Mesenchymal stem cell (in vitro differentiated cells and primary cell): ENCODE data around the gene SLC9C2.
"Not testable (repeated sequence)": the region's sequence is repeated elsewhere in the genome, so short reads cannot be mapped to it uniquely, and the experiment has no call there.

Experiments
- DNase-seq: peaks from one replicate; pipeline ENCODE4 v3.0.0-alpha.2; 2013
- H2AFZ ChIP-seq: one replicate; pipeline ENCODE4 v1.6.1; 2013; ENCODE audit warnings: low read depth, mild to moderate bottlenecking, control low read depth, inconsistent platforms, low read length, moderate library complexity
- H2AK5ac ChIP-seq: 2 replicates; pipeline ENCODE4 v1.6.1; 2013; ENCODE audit warnings: low read length, moderate library complexity, mild to moderate bottlenecking, inconsistent platforms; ENCODE audit not compliant: severe bottlenecking
- H2BK120ac ChIP-seq: one replicate; pipeline ENCODE4 v1.6.1; 2013; ENCODE audit warnings: low read depth, mild to moderate bottlenecking, inconsistent platforms, low read length, moderate library complexity
- H2BK12ac ChIP-seq, 2 experiments: one replicate each; pipeline ENCODE4 v1.6.1; 2013; ENCODE audit warnings: inconsistent platforms in 2 of 2, low read length in 2 of 2, mild to moderate bottlenecking in 2 of 2, moderate library complexity in 2 of 2, control low read depth in 1 of 2
- H2BK15ac ChIP-seq: one replicate; pipeline ENCODE4 v1.6.1; 2013; ENCODE audit warnings: mild to moderate bottlenecking, low read depth, inconsistent platforms; ENCODE audit not compliant: poor library complexity, severe bottlenecking
- H2BK5ac ChIP-seq: 2 replicates; pipeline ENCODE4 v1.6.1; 2013; ENCODE audit warnings: low read depth, mild to moderate bottlenecking, low read length, control low read depth, inconsistent platforms; ENCODE audit not compliant: poor library complexity, severe bottlenecking
- H3K14ac ChIP-seq, 2 experiments: one replicate each; pipeline ENCODE4 v1.6.1; 2013; ENCODE audit warnings: inconsistent platforms in 2 of 2, low read length in 2 of 2, control low read depth in 1 of 2, mild to moderate bottlenecking in 1 of 2, moderate library complexity in 1 of 2
- H3K18ac ChIP-seq, 2 experiments: one replicate each; pipeline ENCODE4 v1.6.1; 2013; ENCODE audit warnings: inconsistent platforms in 2 of 2, low read length in 2 of 2, control low read depth in 1 of 2, low read depth in 1 of 2, mild to moderate bottlenecking in 1 of 2
- H3K23ac ChIP-seq, 2 experiments: one replicate each; pipeline ENCODE4 v1.6.1; 2013; ENCODE audit warnings: inconsistent platforms in 2 of 2, low read length in 2 of 2, mild to moderate bottlenecking in 2 of 2, moderate library complexity in 2 of 2, control low read depth in 1 of 2
- H3K27ac ChIP-seq: 2 replicates; pipeline ENCODE4 v1.5.1; 2013; ENCODE audit warnings: mild to moderate bottlenecking, moderate library complexity, low read length, control low read depth, inconsistent platforms; ENCODE audit not compliant: poor library complexity, severe bottlenecking
- H3K27me3 ChIP-seq, 2 experiments: 2 replicates each; pipeline versions ENCODE4 v1.6.1 to v1.7.0; 2013; ENCODE audit warnings: low read length in 2 of 2, mild to moderate bottlenecking in 2 of 2, moderate library complexity in 2 of 2, control low read depth in 1 of 2, inconsistent platforms in 1 of 2; ENCODE audit not compliant: control insufficient read depth in 1 of 2, insufficient read depth in 1 of 2
- H3K36me3 ChIP-seq, 2 experiments: 2 replicates each; pipeline versions ENCODE4 v1.6.1 to v1.7.0; 2013; ENCODE audit warnings: low read length in 2 of 2, control low read depth in 1 of 2, inconsistent platforms in 1 of 2, low read depth in 1 of 2, mild to moderate bottlenecking in 1 of 2; ENCODE audit not compliant: insufficient read depth in 2 of 2, control insufficient read depth in 1 of 2
- H3K4ac ChIP-seq, 2 experiments: one replicate each; pipeline ENCODE4 v1.6.1; 2013; ENCODE audit warnings: inconsistent platforms in 2 of 2, low read length in 2 of 2, mild to moderate bottlenecking in 2 of 2, moderate library complexity in 2 of 2, control low read depth in 1 of 2, low read depth in 1 of 2
- H3K4me1 ChIP-seq: 2 replicates; pipeline ENCODE4 v1.6.1; 2013; ENCODE audit warnings: low read depth, low read length, control low read depth; ENCODE audit not compliant: control insufficient read depth, insufficient read depth
- H3K4me2 ChIP-seq: 2 replicates; pipeline ENCODE4 v1.6.1; 2013; ENCODE audit warnings: low read length, mild to moderate bottlenecking, inconsistent platforms; ENCODE audit not compliant: poor library complexity, severe bottlenecking
- H3K4me3 ChIP-seq, 2 experiments: 2 replicates each; pipeline versions ENCODE4 v1.5.1 to v1.7.0; 2013; ENCODE audit warnings: low read length in 2 of 2, mild to moderate bottlenecking in 2 of 2, control low read depth in 1 of 2, low read depth in 1 of 2; ENCODE audit not compliant: insufficient read depth in 1 of 2
- H3K79me1 ChIP-seq: replicated peaks from 2 replicates; pipeline ENCODE4 v1.6.1; 2013; ENCODE audit warnings: mild to moderate bottlenecking, control low read depth, low read length, inconsistent platforms; ENCODE audit not compliant: poor library complexity, severe bottlenecking
- H3K9ac ChIP-seq: 2 replicates; pipeline ENCODE4 v1.7.0; 2013; ENCODE audit warnings: mild to moderate bottlenecking, low read length, moderate library complexity
- H3K9me3 ChIP-seq: 2 replicates; pipeline ENCODE4 v1.7.0; 2013; ENCODE audit warnings: mild to moderate bottlenecking, low read length; ENCODE audit not compliant: control insufficient read depth
- H4K8ac ChIP-seq: one replicate; pipeline ENCODE4 v1.6.1; 2013; ENCODE audit warnings: inconsistent platforms, mild to moderate bottlenecking, low read length, moderate library complexity
- H4K91ac ChIP-seq: one replicate; pipeline ENCODE4 v1.6.1; 2013; ENCODE audit warnings: mild to moderate bottlenecking, low read length, inconsistent platforms
- WGBS: methylation state at CpG from one replicate; pipeline ENCODE4 v1.1.7; 2013; ENCODE audit warnings: mixed read lengths; 5-methylcytosine and 5-hydroxymethylcytosine counted together

SLC9C2 gene

DNA sequence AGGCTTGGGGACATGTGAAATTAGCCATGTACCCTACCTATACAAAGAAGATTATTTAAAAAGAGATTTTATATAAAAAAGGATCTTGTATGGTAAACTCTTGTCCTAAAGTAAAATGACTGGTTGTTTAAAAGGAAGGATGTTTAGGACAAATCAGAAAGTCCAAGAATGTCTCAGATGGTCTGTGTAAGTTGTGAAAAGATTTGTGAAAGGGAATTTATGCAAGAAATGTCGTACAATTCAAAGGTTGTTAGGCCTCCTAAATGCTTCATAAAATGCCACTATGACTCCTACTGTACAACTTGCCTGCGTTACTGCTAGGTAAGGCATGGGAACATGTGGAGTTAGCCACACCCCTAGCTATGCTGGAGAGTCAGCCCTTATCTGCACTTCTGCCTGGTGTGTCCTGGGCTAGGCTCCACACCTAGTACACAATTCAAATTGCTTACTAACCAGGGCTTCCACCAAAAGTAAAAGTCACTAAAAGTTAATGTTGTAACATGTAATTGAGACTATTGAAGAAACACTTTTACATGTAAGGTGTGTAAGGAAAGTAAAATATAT, 106.0 kb downstream of the SLC9C2 start:
- Histone ChIP-seq H3K27me3 (no peaks in the 10 kb centered on the region), H3K27ac (no peak overlapping the region), H3K4ac (no peak overlapping the region), H3K4me1 (no peaks in the 10 kb centered on the region), H2AK5ac (no peak overlapping the region), H2BK120ac (no peak overlapping the region), H3K9me3 (no peaks in the 10 kb centered on the region), H3K18ac (no peak overlapping the region), H3K4me2 (no peak overlapping the region), H3K9ac (no peak overlapping the region), H3K4me3 (no peak overlapping the region), H2AFZ (no peak overlapping the region), H2BK12ac (no peak overlapping the region), H4K91ac (no peak overlapping the region), H2BK15ac (no peak overlapping the region), H3K23ac (no peak overlapping the region), H4K8ac (no peak overlapping the region), H3K79me1 (no peaks in the 10 kb centered on the region), H2BK5ac (no peak overlapping the region), H3K14ac (no peak overlapping the region), H3K36me3 (no peaks in the 10 kb centered on the region)
- no peak for DNase-seq
- 77% methylated on average over 2 of the region's 2 CpGs for WGBS

GRCh38 chr1:173495609-173496267, 107.1 kb downstream of the SLC9C2 start:
- no peak overlapping the region for H2AFZ ChIP-seq
- WGBS, result 93% methylated on average over 4 of the region's 8 CpGs

DNA sequence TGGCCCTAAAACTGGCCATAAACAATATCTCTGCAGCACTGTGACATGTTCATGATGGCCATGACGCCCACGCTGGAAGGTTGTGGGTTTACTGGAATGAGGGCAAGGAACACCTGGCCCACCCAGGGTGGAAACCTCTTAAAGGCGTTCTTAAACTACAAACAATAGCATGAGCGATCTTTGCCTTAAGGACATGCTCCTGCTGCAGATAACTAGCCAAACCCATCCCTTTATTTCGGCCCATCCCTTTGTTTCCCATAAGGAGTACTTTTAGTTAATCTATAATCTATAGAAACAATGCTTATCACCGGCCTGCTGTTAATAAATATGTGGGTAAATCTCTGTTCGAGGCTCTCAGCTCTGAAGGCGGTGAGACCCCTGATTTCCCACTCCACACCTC, 109.7 kb downstream of the SLC9C2 start:
- not testable (repeated sequence) for H4K91ac ChIP-seq, H3K27ac ChIP-seq, H3K14ac ChIP-seq, H3K9ac ChIP-seq, H2BK120ac ChIP-seq, H2AK5ac ChIP-seq, H3K18ac ChIP-seq, H3K4me3 ChIP-seq, H2BK12ac ChIP-seq, H3K9me3 ChIP-seq, H3K27me3 ChIP-seq, H2BK5ac ChIP-seq, H3K4ac ChIP-seq, DNase-seq, H3K4me2 ChIP-seq, H2BK15ac ChIP-seq, H3K79me1 ChIP-seq, H3K23ac ChIP-seq, H3K4me1 ChIP-seq, H2AFZ ChIP-seq, H4K8ac ChIP-seq
- H3K36me3 ChIP-seq, result peaks cover 5 to 21% of the 10 kb centered on the region in 2 experiments
- 95% methylated on average over 5 of the region's 8 CpGs for WGBS

More at GRCh38 chr1:173495609-173496267, 107.1 kb downstream of the SLC9C2 start:
- Histone ChIP-seq H3K79me1 (no peaks in the 10 kb centered on the region), H4K8ac (no peak overlapping the region), H2BK120ac (no peak overlapping the region), H3K27ac (no peak overlapping the region), H3K18ac (no peak overlapping the region), H3K36me3 (no peaks in the 10 kb centered on the region), H3K4ac (no peak overlapping the region), H3K9ac (no peak overlapping the region), H3K23ac (no peak overlapping the region), H3K4me3 (no peak overlapping the region), H2BK15ac (no peak overlapping the region), H3K4me1 (no peaks in the 10 kb centered on the region), H2BK12ac (no peak overlapping the region), H3K27me3 (no peaks in the 10 kb centered on the region), H2BK5ac (no peak overlapping the region), H4K91ac (no peak overlapping the region), H3K9me3 (no peaks in the 10 kb centered on the region), H3K14ac (no peak overlapping the region), H3K4me2 (no peak overlapping the region), H2AK5ac (no peak overlapping the region)
- no peak for DNase-seq

GRCh38 chr1:173491508-173491907, 111.4 kb downstream of the SLC9C2 start:
- H3K36me3 ChIP-seq, result peaks cover 12 to 37% of the 10 kb centered on the region in 2 experiments
- no peak overlapping the region for H4K8ac ChIP-seq
- H3K9me3 ChIP-seq, result no peaks in the 10 kb centered on the region
- no peak overlapping the region for H3K14ac ChIP-seq
- H2BK12ac ChIP-seq, result no peak overlapping the region
- no peak overlapping the region for H2BK15ac ChIP-seq
- no peak overlapping the region for H2BK5ac ChIP-seq
- H3K4ac ChIP-seq, result no peak overlapping the region
- H3K27me3 ChIP-seq, result no peaks in the 10 kb centered on the region
- H3K27ac ChIP-seq, result no peak overlapping the region
- H3K79me1 ChIP-seq, result no peaks in the 10 kb centered on the region
- no peak overlapping the region for H3K4me3 ChIP-seq
- no peak overlapping the region for H3K18ac ChIP-seq
- H4K91ac ChIP-seq, result no peak overlapping the region
- no peak overlapping the region for H2AK5ac ChIP-seq
- H3K9ac ChIP-seq, result no peak overlapping the region
- H3K4me2 ChIP-seq, result no peak overlapping the region
- no peak overlapping the region for H2BK120ac ChIP-seq
- 98% methylated on average over 2 of the region's 2 CpGs for WGBS
- DNase-seq, result no peak
- H2AFZ ChIP-seq, result no peak overlapping the region
- no peak overlapping the region for H3K23ac ChIP-seq
- H3K4me1 ChIP-seq, result no peaks in the 10 kb centered on the region
